Sigmoid colon (tissue), 7 donors: ENCODE measurements around the gene URB1. TPM values are rescaled to one million over a fixed set of nuclear protein-coding genes. Genes with fewer than 3 reads are reported as not detected.
A peak's percentile ranks its signal among the peaks of the same experiment; 100 is the strongest.

Experiments
- DNase-seq: peaks from one replicate; pipeline ENCODE4 v3.0.0-alpha.2; 2019
- H3K27ac ChIP-seq, 4 donors: fragments of 200-600 bp; sonication (generic); one replicate each; pipeline ENCODE4 v1.5.1; 2016 to 2019; ENCODE audit warnings: mild to moderate bottlenecking in 1 of 4
- H3K27me3 ChIP-seq, 3 donors: fragments of 200-600 bp; sonication (generic); one replicate each; pipeline ENCODE4 v1.5.1; 2019; ENCODE audit warnings: mild to moderate bottlenecking in 1 of 3
- H3K36me3 ChIP-seq, 4 donors: fragments of 200-600 bp; sonication (generic); one replicate each; pipeline ENCODE4 v1.5.1; 2016 to 2019
- H3K4me1 ChIP-seq, 4 donors: fragments of 200-600 bp; sonication (generic); one replicate each; pipeline ENCODE4 v1.5.1; 2017 to 2019
- H3K4me3 ChIP-seq, 4 donors: fragments of 200-600 bp; sonication (generic); one replicate each; pipeline ENCODE4 v1.5.1; 2017 to 2019; ENCODE audit warnings: mild to moderate bottlenecking in 2 of 4, moderate library complexity in 1 of 4
- H3K9me3 ChIP-seq, 4 donors: fragments of 200-600 bp in 3 of 4; sonication (generic) in 3 of 4; one replicate each; pipeline versions ENCODE4 v1.5.1 to v1.6.1; 2013 to 2019
- EP300 ChIP-seq, 4 donors: sonication (generic); formaldehyde crosslinking; IDR thresholded peaks; one replicate each; pipeline ENCODE4 v1.6.1; 2017; ENCODE audit warnings: antibody characterized with exemption in 4 of 4
- POLR2A ChIP-seq, 2 donors: fragments of 450-650 bp; IDR thresholded peaks; one replicate each; pipeline ENCODE4 v1.6.1; 2016; ENCODE audit warnings: antibody characterized with exemption in 2 of 2, mild to moderate bottlenecking in 2 of 2, moderate library complexity in 2 of 2
- POLR2AphosphoS5 ChIP-seq, 4 donors: sonication (generic); formaldehyde crosslinking; IDR thresholded peaks; one replicate each; pipeline ENCODE4 v1.6.1; 2017; ENCODE audit warnings: antibody characterized with exemption in 4 of 4
- WGBS, 2 donors: extraction: QIAGEN DNeasy Blood & Tissue Kit; methylation state at CpG; one replicate each; pipeline ENCODE4 v1.1.7; 2013; 5-methylcytosine and 5-hydroxymethylcytosine counted together
- intact Hi-C: fragments of 100-400 bp; cut with DNase I; formaldehyde crosslinking; loops from one replicate; pipeline ENCODE4 v1.15.1; 2023
- polyA plus RNA-seq, 3 donors: library from polyadenylated mRNA; stranded (reverse); fragments of 200-250 nt; gene quantifications; one replicate each; pipeline ENCODE4 v1.2.3, GENCODE V29; 2013
- total RNA-seq, 4 donors: library from RNA; depleted of rRNA; stranded (reverse); fragments of >200 nt; gene quantifications; one replicate each; pipeline ENCODE4 v1.1.0, GENCODE V29; 2016
- TF ChIP-seq, protein P1 (sequence below), 4 experiments: fragments of 450-650 bp in 3 of 4; fragments of 200-600 bp in 1 of 4; IDR thresholded peaks; one replicate each; pipeline ENCODE4 v1.5.1; 2016 to 2019; ENCODE audit warnings: antibody characterized with exemption in 4 of 4, mild to moderate bottlenecking in 3 of 4, moderate library complexity in 2 of 4
- donor health status: healthy with polysubstance abuse.
- donor health status: Bipolar disorder and iron deficiency.
- donor health status: healthy.

Gene URB1
- total and polyA plus RNA-seq, 7 donors, result 0.60 to 16.7 (median 7.5) TPM

- WGBS, 2 donors, result 6 to 7% methylated on average over 10 of the region's 10 CpGs
- Histone ChIP-seq H3K4me3 (peak overlapping the region; percentile 49 to 92 (median 78)), H3K9me3 (no peaks in the 10 kb centered on the region), H3K36me3 (no peaks in the 10 kb centered on the region), H3K27me3 (no peaks in the 10 kb centered on the region), H3K27ac (peak overlapping the region; percentile 71 to 73 (median 72)), H3K4me1 (peaks cover 0 to 20% (median 20%) of the 10 kb centered on the region in 4 donors)
- DNase-seq, result no peak
- TF ChIP-seq POLR2A (IDR thresholded peaks at IDR 0.05), result no peak
- TF ChIP-seq EP300 (IDR thresholded peaks at IDR 0.05), result no peak
- TF ChIP-seq POLR2AphosphoS5 (IDR thresholded peaks at IDR 0.05), result no peak
- TF ChIP-seq, protein P1, sequence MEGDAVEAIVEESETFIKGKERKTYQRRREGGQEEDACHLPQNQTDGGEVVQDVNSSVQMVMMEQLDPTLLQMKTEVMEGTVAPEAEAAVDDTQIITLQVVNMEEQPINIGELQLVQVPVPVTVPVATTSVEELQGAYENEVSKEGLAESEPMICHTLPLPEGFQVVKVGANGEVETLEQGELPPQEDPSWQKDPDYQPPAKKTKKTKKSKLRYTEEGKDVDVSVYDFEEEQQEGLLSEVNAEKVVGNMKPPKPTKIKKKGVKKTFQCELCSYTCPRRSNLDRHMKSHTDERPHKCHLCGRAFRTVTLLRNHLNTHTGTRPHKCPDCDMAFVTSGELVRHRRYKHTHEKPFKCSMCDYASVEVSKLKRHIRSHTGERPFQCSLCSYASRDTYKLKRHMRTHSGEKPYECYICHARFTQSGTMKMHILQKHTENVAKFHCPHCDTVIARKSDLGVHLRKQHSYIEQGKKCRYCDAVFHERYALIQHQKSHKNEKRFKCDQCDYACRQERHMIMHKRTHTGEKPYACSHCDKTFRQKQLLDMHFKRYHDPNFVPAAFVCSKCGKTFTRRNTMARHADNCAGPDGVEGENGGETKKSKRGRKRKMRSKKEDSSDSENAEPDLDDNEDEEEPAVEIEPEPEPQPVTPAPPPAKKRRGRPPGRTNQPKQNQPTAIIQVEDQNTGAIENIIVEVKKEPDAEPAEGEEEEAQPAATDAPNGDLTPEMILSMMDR (IDR thresholded peaks at IDR 0.05), result no peak
- intact Hi-C loops, result loop anchor here (10.0 kb wide), 1 partner anchor 325 kb away; no protein-coding TSS in a partner anchor
Measured at GRCh38 chr21:32279377-32279680, 113.5 kb downstream of the URB1 start.

GRCh38 chr21:32278518-32279376 is 114.1 kb downstream of the URB1 start, which contains the start of gene MIS18A:
Gene MIS18A (minus strand): TSS chr21:32279049. CDS start chr21:32279014, 35 bp downstream.
- peaks cover 0 to 3% (median 0%) of the 10 kb centered on the region in 4 donors for H3K36me3 ChIP-seq
- H3K27ac ChIP-seq, result peak within 1 kb of the TSS; percentile 71 to 73 (median 72)
- TF ChIP-seq EP300 (IDR thresholded peaks at IDR 0.05) (no peak), POLR2AphosphoS5 (IDR thresholded peaks at IDR 0.05) (peak; percentile 69 to 88 (median 83)), POLR2A (IDR thresholded peaks at IDR 0.05) (peak in 1 of 2 donors; percentile 36)
- TF ChIP-seq, protein P1 (IDR thresholded peaks at IDR 0.05), result no peak
- intact Hi-C loops, result loop anchor here (10.0 kb wide), 1 partner anchor 326 kb away; no protein-coding TSS in a partner anchor
- peaks cover 0 to 20% (median 20%) of the 10 kb centered on the region in 4 donors for H3K4me1 ChIP-seq
- peak within 1 kb of the TSS; percentile 49 to 92 (median 78) for H3K4me3 ChIP-seq
- H3K9me3 ChIP-seq, result no peaks in the 10 kb centered on the region
- 1% methylated on average over 69 of the region's 69 CpGs for WGBS, 2 donors
- peak; percentile 97 for DNase-seq
- no peaks in the 10 kb centered on the region for H3K27me3 ChIP-seq

DNA sequence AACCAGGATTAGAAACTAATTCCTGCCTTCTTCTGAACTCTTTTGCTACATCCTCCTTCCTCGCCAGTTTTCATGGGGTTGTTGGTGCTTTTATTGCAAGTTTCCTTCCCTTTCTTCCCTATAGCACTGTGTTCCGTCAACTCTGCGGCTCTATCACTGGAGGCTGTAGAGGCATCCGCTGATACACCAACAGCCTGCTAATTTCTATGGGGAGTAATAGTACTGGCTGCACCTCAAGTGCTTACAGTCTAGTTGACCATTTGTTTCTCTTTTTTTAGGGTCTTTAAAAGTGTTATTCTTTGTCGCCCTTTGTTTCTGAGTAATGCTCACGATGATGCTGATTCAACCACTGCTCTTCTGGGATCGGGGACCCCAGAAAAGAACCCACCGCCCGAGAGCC is 114.7 kb downstream of the URB1 start:
- peak overlapping the region in 2 of 4 donors; percentile 71 to 73 for H3K27ac ChIP-seq
- H3K27me3 ChIP-seq, result no peaks in the 10 kb centered on the region
- TF ChIP-seq EP300 (IDR thresholded peaks at IDR 0.05) (no peak), POLR2A (IDR thresholded peaks at IDR 0.05) (no peak), POLR2AphosphoS5 (IDR thresholded peaks at IDR 0.05) (no peak)
- TF ChIP-seq, protein P1 (IDR thresholded peaks at IDR 0.05), result no peak
- intact Hi-C loops, result loop anchor here (10.0 kb wide), 1 partner anchor 327 kb away; no protein-coding TSS in a partner anchor
- WGBS, 2 donors, result 2% methylated on average over 9 of the region's 9 CpGs
- no peak for DNase-seq
- H3K4me3 ChIP-seq, result peak overlapping the region; percentile 49 to 92 (median 78)
- H3K36me3 ChIP-seq, result peaks cover 0 to 5% (median 0%) of the 10 kb centered on the region in 4 donors
- peaks cover 0 to 20% (median 20%) of the 10 kb centered on the region in 4 donors for H3K4me1 ChIP-seq
- H3K9me3 ChIP-seq, result no peaks in the 10 kb centered on the region

DNA sequence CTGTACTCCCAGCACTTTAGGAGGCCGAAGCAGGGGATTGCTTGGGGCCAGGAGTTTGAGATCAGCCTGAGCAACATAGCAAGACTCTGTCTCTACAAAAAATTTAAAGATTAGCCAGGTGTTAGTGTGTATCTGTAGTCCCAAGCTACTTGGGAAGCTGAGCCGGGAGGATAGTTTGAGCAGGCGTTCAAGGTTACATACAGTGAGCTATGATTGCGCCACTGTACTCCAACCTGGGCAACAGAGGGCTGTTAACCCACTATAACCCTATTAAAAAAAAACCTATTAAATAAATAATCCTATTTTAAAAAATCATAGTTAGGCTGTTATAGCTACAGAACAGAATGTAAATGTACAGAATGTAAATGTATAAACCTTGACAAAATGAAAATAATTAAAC is 116.1 kb downstream of the URB1 start:
- Histone ChIP-seq H3K27me3 (no peaks in the 10 kb centered on the region), H3K9me3 (no peaks in the 10 kb centered on the region), H3K4me3 (no peak overlapping the region), H3K36me3 (peaks cover 0 to 15% (median 0%) of the 10 kb centered on the region in 4 donors), H3K4me1 (peaks cover 0 to 20% (median 20%) of the 10 kb centered on the region in 4 donors), H3K27ac (no peak overlapping the region)
- no peak for DNase-seq
- TF ChIP-seq POLR2AphosphoS5 (IDR thresholded peaks at IDR 0.05) (no peak), EP300 (IDR thresholded peaks at IDR 0.05) (no peak), POLR2A (IDR thresholded peaks at IDR 0.05) (no peak)
- TF ChIP-seq, protein P1 (IDR thresholded peaks at IDR 0.05), result no peak
- intact Hi-C loops, result loop anchor here (10.0 kb wide), 1 partner anchor 328 kb away; no protein-coding TSS in a partner anchor
- WGBS, 2 donors, result 94 to 95% methylated on average over 4 of the region's 4 CpGs
